SU-DHL-6 (cell line): ENCODE data around the gene ATP5MG.

Experiments
- CTCF ChIP-seq: fragments of 200-600 bp; sonication (generic); IDR thresholded peaks from one replicate; pipeline ENCODE4 v1.5.1; 2017; ENCODE audit warnings: antibody characterized with exemption, mild to moderate bottlenecking, low read length, moderate library complexity; ENCODE audit not compliant: insufficient read depth, poor library complexity, severe bottlenecking
- EZH2phosphoT487 ChIP-seq: fragments of 200-600 bp; sonication (generic), shearing (Covaris generic); conservative IDR thresholded peaks from 2 replicates; pipeline ENCODE4 v1.6.1; 2018; ENCODE audit warnings: mild to moderate bottlenecking, antibody characterized with exemption, low read length, moderate library complexity, mixed read lengths

GRCh38 chr11:118430956-118431355, 29.6 kb downstream of the ATP5MG start:
- TF ChIP-seq CTCF (no peak), EZH2phosphoT487 (no peak)
